SK-N-SH (cell line): Measurements from ENCODE around the gene CDKAL1. TPM values are rescaled to one million over a fixed set of nuclear protein-coding genes. Genes with fewer than 3 reads are reported as not detected.

Experiments
- CTCF ChIP-seq: fragments of 200-600 bp; sonication (generic); IDR thresholded peaks from 2 replicates; pipeline ENCODE4 v1.6.1; 2017; ENCODE audit warnings: antibody characterized with exemption, mild to moderate bottlenecking, moderate library complexity
- EZH2phosphoT487 ChIP-seq: fragments of 200-600 bp; sonication (generic); IDR thresholded peaks from 2 replicates; pipeline ENCODE4 v1.6.1; 2017; ENCODE audit warnings: low read depth, mixed run types, mild to moderate bottlenecking, antibody characterized with exemption, moderate library complexity, borderline replicate concordance
- FOSL2 ChIP-seq: IDR thresholded peaks from 2 replicates; pipeline ENCODE4 v1.4.0; 2012; ENCODE audit warnings: low read depth, mild to moderate bottlenecking, moderate library complexity, borderline replicate concordance
- FOXM1 ChIP-seq: IDR thresholded peaks from 2 replicates; pipeline ENCODE4 v1.4.0; 2012; ENCODE audit warnings: low read depth, mild to moderate bottlenecking
- GABPA ChIP-seq: IDR thresholded peaks from 2 replicates; pipeline ENCODE4 v1.4.0; 2012; ENCODE audit warnings: low read depth, mild to moderate bottlenecking
- GATA2 ChIP-seq: sonication (generic); formaldehyde crosslinking; IDR thresholded peaks from 2 replicates; pipeline ENCODE4 v1.5.0; 2020; ENCODE audit warnings: mild to moderate bottlenecking, missing genetic modification reagents
- MEF2A ChIP-seq: IDR thresholded peaks from 2 replicates; pipeline ENCODE4 v1.4.0; 2012; ENCODE audit warnings: low read depth, borderline replicate concordance
- MXI1 ChIP-seq: IDR thresholded peaks from 2 replicates; pipeline ENCODE4 v1.6.1; 2012; ENCODE audit warnings: mild to moderate bottlenecking, low read depth, low read length, improper control_type of control experiment
- NFIC ChIP-seq: IDR thresholded peaks from 2 replicates; pipeline ENCODE4 v1.4.0; 2012; ENCODE audit warnings: borderline replicate concordance
- RCOR1 ChIP-seq: fragments of 150-350 bp; IDR thresholded peaks from 2 replicates; pipeline ENCODE4 v1.6.1; 2017; ENCODE audit warnings: antibody characterized with exemption, low read length
- RFX5 ChIP-seq: IDR thresholded peaks from 2 replicates; pipeline ENCODE4 v1.6.1; 2012; ENCODE audit warnings: mild to moderate bottlenecking, improper control_type of control experiment, low read length
- SIN3A ChIP-seq: IDR thresholded peaks from 2 replicates; pipeline ENCODE4 v1.6.1; 2012; ENCODE audit warnings: low read depth, mild to moderate bottlenecking, low read length, moderate library complexity, borderline replicate concordance
- TAF1 ChIP-seq: IDR thresholded peaks from 2 replicates; pipeline ENCODE4 v1.6.1; 2012; ENCODE audit warnings: low read depth, mild to moderate bottlenecking, low read length, moderate library complexity, borderline replicate concordance
- TCF12 ChIP-seq: IDR thresholded peaks from 2 replicates; pipeline ENCODE4 v1.4.0; 2012
- TEAD4 ChIP-seq: IDR thresholded peaks from 2 replicates; pipeline ENCODE4 v1.4.0; 2012; ENCODE audit warnings: mild to moderate bottlenecking, borderline replicate concordance; ENCODE audit not compliant: insufficient read depth
- ZBTB33 ChIP-seq: IDR thresholded peaks from 2 replicates; pipeline ENCODE4 v1.4.0; 2012; ENCODE audit warnings: low read depth, borderline replicate concordance
- polyA plus RNA-seq, 3 experiments: library from polyadenylated mRNA; depleted of rRNA; stranded (reverse); fragments of >200 nt; gene quantifications; 2 replicates each; pipeline ENCODE4 v1.2.3, GENCODE V29; 2012
- TF ChIP-seq, protein P1 (sequence below): IDR thresholded peaks from 2 replicates; pipeline ENCODE4; 2012
- TF ChIP-seq, protein P2 (sequence below): IDR thresholded peaks from 2 replicates; pipeline ENCODE4 v1.4.0; 2012; ENCODE audit warnings: low read depth, borderline replicate concordance

The CDKAL1 gene
- polyA plus RNA-seq, 1 of the 3 experiments (the other 2 are of a cell fraction) = 2.6 TPM

GRCh38 chr6:21005816-21006570 is 471.7 kb downstream of the CDKAL1 start (continued):
- TF ChIP-seq SIN3A (no peak), TAF1 (no peak), GATA2 (CRISPR knock-in tag) (no peak), TEAD4 (peak; percentile 69; the same call in 1 of the 2 replicates), MXI1 (no peak), RFX5 (no peak), GABPA (no peak; the same call in 1 of the 2 replicates), FOXM1 (0 out of 2 replicates have a peak, but pooled peaks have one; percentile 27), CTCF (no peak), NFIC (peak; percentile 94), MEF2A (peak; percentile 48; the same call in 1 of the 2 replicates), TCF12 (peak; percentile 88), FOSL2 (peak; percentile 98), RCOR1 (no peak; the same call in 1 of the 2 replicates), ZBTB33 (peak; percentile 50; the same call in 1 of the 2 replicates), EZH2phosphoT487 (no peak)
- TF ChIP-seq, protein P1, sequence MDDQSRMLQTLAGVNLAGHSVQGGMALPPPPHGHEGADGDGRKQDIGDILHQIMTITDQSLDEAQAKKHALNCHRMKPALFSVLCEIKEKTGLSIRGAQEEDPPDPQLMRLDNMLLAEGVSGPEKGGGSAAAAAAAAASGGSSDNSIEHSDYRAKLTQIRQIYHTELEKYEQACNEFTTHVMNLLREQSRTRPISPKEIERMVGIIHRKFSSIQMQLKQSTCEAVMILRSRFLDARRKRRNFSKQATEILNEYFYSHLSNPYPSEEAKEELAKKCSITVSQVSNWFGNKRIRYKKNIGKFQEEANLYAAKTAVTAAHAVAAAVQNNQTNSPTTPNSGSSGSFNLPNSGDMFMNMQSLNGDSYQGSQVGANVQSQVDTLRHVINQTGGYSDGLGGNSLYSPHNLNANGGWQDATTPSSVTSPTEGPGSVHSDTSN = peak; percentile 79
- TF ChIP-seq, protein P2, sequence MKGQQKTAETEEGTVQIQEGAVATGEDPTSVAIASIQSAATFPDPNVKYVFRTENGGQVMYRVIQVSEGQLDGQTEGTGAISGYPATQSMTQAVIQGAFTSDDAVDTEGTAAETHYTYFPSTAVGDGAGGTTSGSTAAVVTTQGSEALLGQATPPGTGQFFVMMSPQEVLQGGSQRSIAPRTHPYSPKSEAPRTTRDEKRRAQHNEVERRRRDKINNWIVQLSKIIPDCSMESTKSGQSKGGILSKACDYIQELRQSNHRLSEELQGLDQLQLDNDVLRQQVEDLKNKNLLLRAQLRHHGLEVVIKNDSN = no peak
- TF ChIP-seq, all 33 proteins: peak for 15
